HCT116 (cell line): ENCODE data around the gene UPF3A. TPM values are rescaled to one million over a fixed set of nuclear protein-coding genes. Genes with fewer than 3 reads are reported as not detected.
A peak's percentile ranks its signal among the peaks of the same experiment; 100 is the strongest.

ENCODE experiments used
- ATAC-seq: fragments of 200-7000 bp; cut with Tn5 transposase; 2 replicates; pipeline ENCODE4 v1.9.1; 2020; ENCODE audit warnings: mild to moderate bottlenecking, moderate library complexity
- BruUV-seq: library from RNA; stranded (reverse); fragments of 400-500 nt; replicated peaks from 2 replicates; lab custom pipeline; 2021; lab: Mats Ljungman, UMichigan
- CTCF ChIA-PET: fragments of 300-600 bp; sonication (Branson Sonifier 250); formaldehyde crosslinking; loops from one replicate; lab custom pipeline; 2021; ENCODE audit warnings: antibody characterized with exemption; lab: Charles Lee
- POLR2A ChIA-PET: fragments of 300-600, 350-600 bp; sonication (Branson Sonifier 250); formaldehyde crosslinking; loops from one replicate; lab custom pipeline; 2021; ENCODE audit warnings: antibody characterized with exemption; lab: Charles Lee
- RAD21 ChIA-PET, 2 experiments: fragments of 300-600 bp; sonication (Branson Sonifier 250); formaldehyde crosslinking; loops; one replicate each; lab custom pipeline; 2023; ENCODE audit warnings: low total read pairs in 2 of 2; ENCODE audit not compliant: uncharacterized antibody in 2 of 2, unreplicated experiment in 2 of 2, low non-redundant PET in 1 of 2; lab: Charles Lee
- DNase-seq: peaks from one replicate; pipeline ENCODE4 v3.0.0-alpha.2; 2010; ENCODE audit warnings: low read depth, low spot score
- H2AFZ ChIP-seq: fragments of 200-600 bp; shearing (Covaris generic), sonication (generic); 2 replicates; pipeline ENCODE4 v1.6.1; 2017; ENCODE audit warnings: low read depth, mixed run types, mixed read lengths, antibody characterized with exemption, low read length; ENCODE audit not compliant: poor library complexity, severe bottlenecking
- H3K27ac ChIP-seq: 2 replicates; pipeline ENCODE4 v1.5.1; 2012; ENCODE audit warnings: low read depth, low read length
- H3K27me3 ChIP-seq: fragments of 200-600 bp; sonication (generic); 2 replicates; pipeline ENCODE4 v1.6.1; 2016; ENCODE audit warnings: mixed run types, low read length, mixed read lengths; ENCODE audit not compliant: insufficient read depth
- H3K36me3 ChIP-seq, 2 experiments: fragments of 200-500 bp in 1 of 2; fragments of 200-600 bp in 1 of 2; sonication (Bioruptor generic) in 1 of 2; sonication (generic) in 1 of 2; 2 replicates each; pipeline versions ENCODE4 v1.5.1 to v1.6.1; 2014 to 2016; ENCODE audit warnings: low read length in 2 of 2, inconsistent platforms in 1 of 2, mixed read lengths in 1 of 2, mixed run types in 1 of 2; ENCODE audit not compliant: insufficient read depth in 2 of 2, control insufficient read depth in 1 of 2
- H3K4me1 ChIP-seq, 2 experiments: fragments of 200-600 bp in 1 of 2; sonication (generic) in 1 of 2; 2 replicates each; pipeline versions ENCODE4 v1.5.1 to v1.6.1; 2012 to 2017; ENCODE audit warnings: low read length in 2 of 2, inconsistent platforms in 1 of 2, mild to moderate bottlenecking in 1 of 2, mixed read lengths in 1 of 2, mixed run types in 1 of 2, moderate library complexity in 1 of 2; ENCODE audit not compliant: insufficient read depth in 2 of 2, control insufficient read depth in 1 of 2
- H3K4me2 ChIP-seq: fragments of 200-600 bp; sonication (generic); 2 replicates; pipeline ENCODE4 v1.6.1; 2017; ENCODE audit warnings: mixed run types, low read length, mixed read lengths
- H3K4me3 ChIP-seq, 2 experiments: fragments of 200-600 bp in 1 of 2; sonication (generic) in 1 of 2; replicated peaks in 1 of 2; 2 replicates each; pipeline ENCODE4 v1.5.1; 2011 to 2016; ENCODE audit warnings: low read length in 2 of 2, control low read depth in 1 of 2, low read depth in 1 of 2, mild to moderate bottlenecking in 1 of 2, mixed read lengths in 1 of 2, mixed run types in 1 of 2
- H3K79me2 ChIP-seq: fragments of 200-600 bp; sonication (generic); 2 replicates; pipeline ENCODE4 v1.6.1; 2017; ENCODE audit warnings: mild to moderate bottlenecking, mixed run types, low read length, moderate library complexity, mixed read lengths; ENCODE audit not compliant: insufficient read depth
- H3K9ac ChIP-seq: fragments of 200-600 bp; sonication (generic); 2 replicates; pipeline ENCODE4 v1.6.1; 2016; ENCODE audit warnings: low read length, mixed read lengths
- H3K9me2 ChIP-seq: fragments of 200-600 bp; sonication (generic), shearing (Covaris generic); 2 replicates; pipeline ENCODE4 v1.6.1; 2017; ENCODE audit warnings: mixed run types, mild to moderate bottlenecking, moderate library complexity; ENCODE audit not compliant: insufficient read depth
- H3K9me3 ChIP-seq, 2 experiments: fragments of 200-500 bp in 1 of 2; fragments of 200-600 bp in 1 of 2; sonication (Bioruptor generic) in 1 of 2; sonication (generic) in 1 of 2; 2 replicates each; pipeline ENCODE4 v1.6.1; 2014 to 2017; ENCODE audit warnings: low read length in 2 of 2, mixed read lengths in 2 of 2, inconsistent platforms in 1 of 2, low read depth in 1 of 2, mild to moderate bottlenecking in 1 of 2, mixed run types in 1 of 2, moderate library complexity in 1 of 2; ENCODE audit not compliant: control insufficient read depth in 1 of 2, insufficient read depth in 1 of 2
- H4K20me1 ChIP-seq: fragments of 200-600 bp; sonication (generic), shearing (Covaris generic); 2 replicates; pipeline ENCODE4 v1.6.1; 2017; ENCODE audit warnings: mixed run types, mild to moderate bottlenecking, moderate library complexity; ENCODE audit not compliant: insufficient read depth
- ATF3 ChIP-seq: IDR thresholded peaks from 2 replicates; pipeline ENCODE4 v1.6.1; 2012
- CBX3 ChIP-seq: IDR thresholded peaks from 2 replicates; pipeline ENCODE4 v1.6.1; 2012; ENCODE audit warnings: low read depth
- CTCF ChIP-seq, 3 experiments: fragments of 200-600 bp in 1 of 3; sonication (generic) in 1 of 3; IDR thresholded peaks in 2 of 3; conservative IDR thresholded peaks in 1 of 3; 2 replicates each; pipeline ENCODE4 v1.5.1; 2012 to 2017; ENCODE audit warnings: low read depth in 2 of 3, low read length in 2 of 3, antibody characterized with exemption in 1 of 3, borderline replicate concordance in 1 of 3, control low read depth in 1 of 3, mild to moderate bottlenecking in 1 of 3, mixed read lengths in 1 of 3, mixed run types in 1 of 3, moderate library complexity in 1 of 3; ENCODE audit not compliant: insufficient read depth in 1 of 3
- EGR1 ChIP-seq: IDR thresholded peaks from 2 replicates; pipeline ENCODE4 v1.6.1; 2012; ENCODE audit warnings: low read depth
- EZH2 ChIP-seq: fragments of 200-600 bp; sonication (generic); IDR thresholded peaks from 2 replicates; pipeline ENCODE4 v1.6.1; 2017; ENCODE audit warnings: antibody characterized with exemption, mixed run types
- EZH2phosphoT487 ChIP-seq: fragments of 200-600 bp; IDR thresholded peaks from 2 replicates; pipeline ENCODE4 v1.6.1; 2018; ENCODE audit warnings: antibody characterized with exemption, borderline replicate concordance
- JUND ChIP-seq: IDR thresholded peaks from 2 replicates; pipeline ENCODE4 v1.6.1; 2012
- POLR2AphosphoS5 ChIP-seq: IDR thresholded peaks from 2 replicates; pipeline ENCODE4 v1.6.1; 2011; ENCODE audit warnings: mild to moderate bottlenecking, low read depth, low read length, moderate library complexity
- SIN3A ChIP-seq: IDR thresholded peaks from 2 replicates; pipeline ENCODE4 v1.6.1; 2012; ENCODE audit warnings: low read depth
- SRF ChIP-seq: IDR thresholded peaks from 2 replicates; pipeline ENCODE4 v1.6.1; 2012; ENCODE audit warnings: low read depth
- intact Hi-C: fragments of 100-400 bp; cut with micrococcal nuclease; formaldehyde crosslinking; loops from 2 replicates; pipeline ENCODE4 v1.10.0; 2022
- total RNA-seq: library from RNA; stranded (reverse); gene quantifications from one replicate; pipeline ENCODE4 v1.2.1, GENCODE V29; 2021; ENCODE audit not compliant: unreplicated experiment

UPF3A gene
- total RNA-seq, 1 experiment from 2014 or later, result 31.8 TPM

- TF ChIP-seq JUND (no peak), SIN3A (no peak), SRF (no peak), EGR1 (no peak)
Measured at GRCh38 chr13:114282041-114282670, 755 bp downstream of the UPF3A start (continued).

GRCh38 chr13:114283576-114283975 is 2.2 kb downstream of the UPF3A start:
- ATAC-seq (no peak), DNase-seq (no peak)
- ChIA-PET RAD21 (no interaction called here), CTCF (no interaction called here), POLR2A (no interaction called here)
- Histone ChIP-seq H3K9ac (no peak overlapping the region), H3K4me1 (peaks cover 15 to 23% of the 10 kb centered on the region in 2 experiments), H2AFZ (no peak overlapping the region), H3K4me2 (peak overlapping the region; percentile 10; the same call in 1 of the 2 replicates), H3K27ac (no peak overlapping the region), H3K9me2 (no peaks in the 10 kb centered on the region), H4K20me1 (no peaks in the 10 kb centered on the region), H3K36me3 (peaks cover 7 to 15% of the 10 kb centered on the region in 2 experiments; a peak in 2 of 4 replicates), H3K4me3 (no peak overlapping the region), H3K27me3 (no peaks in the 10 kb centered on the region), H3K9me3 (no peaks in the 10 kb centered on the region), H3K79me2 (peaks cover 21% of the 10 kb centered on the region)
- intact Hi-C loops, result loop anchor here (2.0 kb wide), 1 partner anchor 29 kb away; no protein-coding TSS in a partner anchor
- TF ChIP-seq POLR2AphosphoS5 (no peak), CTCF (IDR thresholded peaks at IDR 0.05 in 2 of 3, conservative IDR thresholded peaks at IDR 0.05 in 1 of 3; ENCODE audit: borderline replicate concordance in 1 of 3, insufficient read depth in 1 of 3, low read depth in 2 of 3, low read length in 2 of 3) (no peak), JUND (no peak), ATF3 (no peak), EZH2 (no peak), CBX3 (no peak), EZH2phosphoT487 (no peak), EGR1 (no peak)
- no TSS peak for BruUV-seq
